HepG2 (cell line): ENCODE data around the gene IL27RA. TPM values are rescaled to one million over a fixed set of nuclear protein-coding genes. Genes with fewer than 3 reads are reported as not detected.

ENCODE experiments used
- AGO2 ChIP-seq: fragments of 200-400 bp; formaldehyde crosslinking; optimal IDR thresholded peaks from 2 replicates; pipeline ENCODE3; 2017; ENCODE audit warnings: mild to moderate bottlenecking, low read depth, low read length, moderate library complexity
- HNF1A ChIP-seq, 2 experiments: sonication (generic) in 1 of 2; formaldehyde crosslinking in 1 of 2; IDR thresholded peaks; 2 replicates each; pipeline versions ENCODE4 v1.4.0 to v1.6.1; 2016 to 2020; ENCODE audit warnings: borderline replicate concordance in 1 of 2, low read depth in 1 of 2, mild to moderate bottlenecking in 1 of 2, missing genetic modification reagents in 1 of 2
- HNRNPL ChIP-seq: fragments of 200-400 bp; formaldehyde crosslinking; IDR thresholded peaks from 2 replicates; pipeline ENCODE4 v1.6.1; 2017; ENCODE audit warnings: mild to moderate bottlenecking, low read depth, low read length
- MATR3 ChIP-seq: sonication (generic); formaldehyde crosslinking; IDR thresholded peaks from 2 replicates; pipeline ENCODE4 v1.4.0; 2020; ENCODE audit warnings: missing genetic modification reagents
- NR2F2 ChIP-seq: IDR thresholded peaks from 2 replicates; pipeline ENCODE4 v1.6.1; 2012; ENCODE audit warnings: low read depth, inconsistent platforms, borderline replicate concordance
- PCBP1 ChIP-seq: fragments of 200-400 bp; formaldehyde crosslinking; IDR thresholded peaks from 2 replicates; pipeline ENCODE4 v1.6.1; 2017; ENCODE audit warnings: mild to moderate bottlenecking, low read depth, low read length, borderline replicate concordance
- SP4 ChIP-seq: sonication (generic); formaldehyde crosslinking; IDR thresholded peaks from 2 replicates; pipeline ENCODE4 v1.8.1; 2023; ENCODE audit warnings: mild to moderate bottlenecking, missing genetic modification reagents
- ZBTB7B ChIP-seq: sonication (generic); formaldehyde crosslinking; IDR thresholded peaks from 2 replicates; pipeline ENCODE4 v1.4.0; 2020; ENCODE audit warnings: missing genetic modification reagents
- ZC3H4 ChIP-seq: sonication (generic); formaldehyde crosslinking; IDR thresholded peaks from 2 replicates; pipeline ENCODE4 v1.4.0; 2020; ENCODE audit warnings: missing genetic modification reagents, borderline replicate concordance
- ZFP37 ChIP-seq: sonication (generic); formaldehyde crosslinking; IDR thresholded peaks from 2 replicates; pipeline ENCODE4 v1.4.0; 2020; ENCODE audit warnings: missing genetic modification reagents, borderline replicate concordance
- ZMAT3 ChIP-seq: sonication (generic); formaldehyde crosslinking; conservative IDR thresholded peaks from 2 replicates; pipeline ENCODE4 v1.7.0; 2021; ENCODE audit warnings: missing genetic modification reagents
- ZNF3 ChIP-seq: IDR thresholded peaks from 2 replicates; pipeline ENCODE4 v1.7.0; 2017; ENCODE audit warnings: inconsistent platforms
- ZNF616 ChIP-seq: sonication (generic); formaldehyde crosslinking; IDR thresholded peaks from 2 replicates; pipeline ENCODE4 v1.5.0; 2020; ENCODE audit warnings: low read depth, mild to moderate bottlenecking, missing genetic modification reagents
- ZNF780A ChIP-seq: sonication (generic); formaldehyde crosslinking; IDR thresholded peaks from 2 replicates; pipeline ENCODE4 v1.8.0; 2022; ENCODE audit warnings: mild to moderate bottlenecking, missing genetic modification reagents, moderate library complexity
- ZSCAN20 ChIP-seq: sonication (generic); formaldehyde crosslinking; IDR thresholded peaks from 2 replicates; pipeline ENCODE4 v1.4.0; 2020; ENCODE audit warnings: missing genetic modification reagents, mild to moderate bottlenecking, borderline replicate concordance
- polyA plus RNA-seq, 8 experiments: library from polyadenylated mRNA; depleted of rRNA in 3 of 8; stranded (reverse) in 7 of 8; unstranded in 1 of 8; fragments of >200 nt; fragmentation: Illumina TruSeq in 4 of 8; extraction: Trizol in 4 of 8; gene quantifications; 2 replicates each; pipeline versions ENCODE4 v1.2.1 to v1.2.3, GENCODE V29; 2011 to 2016; ENCODE audit warnings: low read depth in 4 of 8, missing spikeins in 1 of 8, mixed read lengths in 1 of 8; ENCODE audit not compliant: insufficient read depth in 1 of 8
- total RNA-seq, 5 experiments: library from RNA; depleted of rRNA; stranded (reverse); fragments of >200 nt; fragmentation: Illumina TruSeq; extraction: Trizol; gene quantifications; 2 replicates each; pipeline ENCODE4 v1.2.3, GENCODE V29; 2016; ENCODE audit warnings: low read depth in 1 of 5
- TF ChIP-seq, protein P1 (sequence below): IDR thresholded peaks from 2 replicates; pipeline ENCODE4 v1.6.1; 2016
- TF ChIP-seq, protein P2 (sequence below): sonication (generic); formaldehyde crosslinking; conservative IDR thresholded peaks from 2 replicates; pipeline ENCODE4 v1.4.0; 2020; ENCODE audit warnings: mild to moderate bottlenecking, missing genetic modification reagents, moderate library complexity
- TF ChIP-seq, protein P3 (sequence below): sonication (generic); formaldehyde crosslinking; IDR thresholded peaks from 2 replicates; pipeline ENCODE4 v1.4.0; 2020; ENCODE audit warnings: missing genetic modification reagents

The IL27RA gene
- total and polyA plus RNA-seq, 2 of the 13 experiments (the other 11 are each of a cell fraction or from before 2014, with no cell fraction given): 3.5 to 8.1 TPM

- TF ChIP-seq NR2F2: peak; percentile 7; the same call in 1 of the 2 replicates
- TF ChIP-seq MATR3 (CRISPR knock-in tag): no peak
- TF ChIP-seq ZNF3 (CRISPR knock-in tag): 0 out of 2 replicates have a peak, but pooled peaks have one; percentile 43
- TF ChIP-seq, protein P1, sequence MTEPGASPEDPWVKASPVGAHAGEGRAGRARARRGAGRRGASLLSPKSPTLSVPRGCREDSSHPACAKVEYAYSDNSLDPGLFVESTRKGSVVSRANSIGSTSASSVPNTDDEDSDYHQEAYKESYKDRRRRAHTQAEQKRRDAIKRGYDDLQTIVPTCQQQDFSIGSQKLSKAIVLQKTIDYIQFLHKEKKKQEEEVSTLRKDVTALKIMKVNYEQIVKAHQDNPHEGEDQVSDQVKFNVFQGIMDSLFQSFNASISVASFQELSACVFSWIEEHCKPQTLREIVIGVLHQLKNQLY: no peak
- TF ChIP-seq ZMAT3 (CRISPR knock-in tag): 0 out of 2 replicates have a peak, but pooled peaks have one; percentile 41
- 0 out of 2 replicates have a peak, but pooled peaks have one; percentile 35 for TF ChIP-seq SP4 (CRISPR knock-in tag)
- TF ChIP-seq, protein P2, sequence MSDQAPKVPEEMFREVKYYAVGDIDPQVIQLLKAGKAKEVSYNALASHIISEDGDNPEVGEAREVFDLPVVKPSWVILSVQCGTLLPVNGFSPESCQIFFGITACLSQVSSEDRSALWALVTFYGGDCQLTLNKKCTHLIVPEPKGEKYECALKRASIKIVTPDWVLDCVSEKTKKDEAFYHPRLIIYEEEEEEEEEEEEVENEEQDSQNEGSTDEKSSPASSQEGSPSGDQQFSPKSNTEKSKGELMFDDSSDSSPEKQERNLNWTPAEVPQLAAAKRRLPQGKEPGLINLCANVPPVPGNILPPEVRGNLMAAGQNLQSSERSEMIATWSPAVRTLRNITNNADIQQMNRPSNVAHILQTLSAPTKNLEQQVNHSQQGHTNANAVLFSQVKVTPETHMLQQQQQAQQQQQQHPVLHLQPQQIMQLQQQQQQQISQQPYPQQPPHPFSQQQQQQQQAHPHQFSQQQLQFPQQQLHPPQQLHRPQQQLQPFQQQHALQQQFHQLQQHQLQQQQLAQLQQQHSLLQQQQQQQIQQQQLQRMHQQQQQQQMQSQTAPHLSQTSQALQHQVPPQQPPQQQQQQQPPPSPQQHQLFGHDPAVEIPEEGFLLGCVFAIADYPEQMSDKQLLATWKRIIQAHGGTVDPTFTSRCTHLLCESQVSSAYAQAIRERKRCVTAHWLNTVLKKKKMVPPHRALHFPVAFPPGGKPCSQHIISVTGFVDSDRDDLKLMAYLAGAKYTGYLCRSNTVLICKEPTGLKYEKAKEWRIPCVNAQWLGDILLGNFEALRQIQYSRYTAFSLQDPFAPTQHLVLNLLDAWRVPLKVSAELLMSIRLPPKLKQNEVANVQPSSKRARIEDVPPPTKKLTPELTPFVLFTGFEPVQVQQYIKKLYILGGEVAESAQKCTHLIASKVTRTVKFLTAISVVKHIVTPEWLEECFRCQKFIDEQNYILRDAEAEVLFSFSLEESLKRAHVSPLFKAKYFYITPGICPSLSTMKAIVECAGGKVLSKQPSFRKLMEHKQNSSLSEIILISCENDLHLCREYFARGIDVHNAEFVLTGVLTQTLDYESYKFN (CRISPR knock-in tag): peak; percentile 64
- TF ChIP-seq ZC3H4 (CRISPR knock-in tag): no peak
- no peak for TF ChIP-seq HNF1A (IDR thresholded peaks at IDR 0.05; ENCODE audit: low read depth)
- no peak for TF ChIP-seq HNF1A (CRISPR knock-in tag; IDR thresholded peaks at IDR 0.05; ENCODE audit: borderline replicate concordance)
- peak; percentile 16; the same call in 1 of the 2 replicates for TF ChIP-seq ZBTB7B (CRISPR knock-in tag)
- peak; percentile 69; the same call in 1 of the 2 replicates for TF ChIP-seq HNRNPL
- TF ChIP-seq AGO2: peak; percentile 52
- TF ChIP-seq ZFP37 (CRISPR knock-in tag): no peak
- TF ChIP-seq ZNF616 (CRISPR knock-in tag): no peak
- TF ChIP-seq ZSCAN20 (CRISPR knock-in tag): no peak
- TF ChIP-seq PCBP1: 0 out of 2 replicates have a peak, but pooled peaks have one; percentile 17
- no peak for TF ChIP-seq ZNF780A (CRISPR knock-in tag)
- TF ChIP-seq, protein P3, sequence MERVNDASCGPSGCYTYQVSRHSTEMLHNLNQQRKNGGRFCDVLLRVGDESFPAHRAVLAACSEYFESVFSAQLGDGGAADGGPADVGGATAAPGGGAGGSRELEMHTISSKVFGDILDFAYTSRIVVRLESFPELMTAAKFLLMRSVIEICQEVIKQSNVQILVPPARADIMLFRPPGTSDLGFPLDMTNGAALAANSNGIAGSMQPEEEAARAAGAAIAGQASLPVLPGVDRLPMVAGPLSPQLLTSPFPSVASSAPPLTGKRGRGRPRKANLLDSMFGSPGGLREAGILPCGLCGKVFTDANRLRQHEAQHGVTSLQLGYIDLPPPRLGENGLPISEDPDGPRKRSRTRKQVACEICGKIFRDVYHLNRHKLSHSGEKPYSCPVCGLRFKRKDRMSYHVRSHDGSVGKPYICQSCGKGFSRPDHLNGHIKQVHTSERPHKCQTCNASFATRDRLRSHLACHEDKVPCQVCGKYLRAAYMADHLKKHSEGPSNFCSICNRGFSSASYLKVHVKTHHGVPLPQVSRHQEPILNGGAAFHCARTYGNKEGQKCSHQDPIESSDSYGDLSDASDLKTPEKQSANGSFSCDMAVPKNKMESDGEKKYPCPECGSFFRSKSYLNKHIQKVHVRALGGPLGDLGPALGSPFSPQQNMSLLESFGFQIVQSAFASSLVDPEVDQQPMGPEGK: peak; percentile 0
These were observed 30.4 kb downstream of the IL27RA start, which contains the start of gene PALM3 (continued) for GRCh38 chr19:14061751-14062557.
